Left ventricle myocardium superior (tissue), 1 donor: ENCODE results near the gene EVX2. TPM values are rescaled to one million over a fixed set of nuclear protein-coding genes. Genes with fewer than 3 reads are reported as not detected.

ENCODE experiments used
- ATAC-seq: fragments of 200-7000 bp; cut with Tn5 transposase; one replicate; pipeline ENCODE4 v1.9.1; 2020; ENCODE audit warnings: mild to moderate bottlenecking, moderate library complexity
- DNase-seq: peaks from one replicate; pipeline ENCODE4 v3.0.0-alpha.2; 2020
- intact Hi-C: fragments of 100-400 bp; cut with micrococcal nuclease; formaldehyde crosslinking; loops from one replicate; pipeline ENCODE4 v1.11.0; 2022
- total RNA-seq: library from RNA; stranded (reverse); fragmentation: NEBNext Ultra II Directional; extraction: Animal tissue kit (Norgen Biotek cat#: 25700); gene quantifications from one replicate; pipeline ENCODE4 v1.2.1, GENCODE V29; 2021
- donor health status: DM: no; HTN: yes; CAD: no; lungs with severe emphysema.

The EVX2 gene
- total RNA-seq, 1 donor from 2014 or later = not detected

DNA sequence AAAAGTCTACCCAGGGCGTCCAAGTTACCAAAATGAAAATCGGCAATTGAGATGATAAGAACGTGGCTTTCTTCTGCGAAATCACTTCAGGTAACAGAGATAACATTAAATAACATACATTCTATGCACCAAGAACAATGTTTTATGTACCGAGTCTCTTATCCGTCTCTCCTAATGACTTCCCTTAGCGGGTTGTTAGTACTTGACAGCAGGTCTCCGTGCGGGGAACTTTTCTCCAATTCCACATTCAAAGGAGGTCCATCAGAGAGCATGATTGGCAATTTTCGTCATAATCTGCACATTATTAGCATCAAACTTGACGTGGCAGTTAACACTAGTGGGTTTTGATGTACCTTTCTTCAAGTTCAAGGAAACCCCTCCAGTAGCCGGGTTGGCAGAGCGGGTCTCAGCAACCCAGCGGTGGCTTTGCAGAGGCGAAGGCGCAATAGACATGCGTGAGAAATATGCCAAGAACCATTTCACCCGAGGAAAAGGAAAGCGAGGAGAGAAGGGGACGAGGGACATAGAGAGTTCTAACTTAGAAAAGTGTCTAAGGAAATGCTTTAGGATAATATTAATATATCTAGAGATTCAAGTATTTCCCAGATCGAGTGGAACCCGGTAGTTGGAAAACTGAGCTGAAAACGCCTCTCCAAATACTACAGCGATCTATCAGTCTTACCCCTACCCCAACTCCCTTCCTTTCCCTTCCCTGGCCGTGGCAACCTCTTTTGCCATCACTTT, 5.0 kb downstream of the EVX2 start:
- no peak for DNase-seq
- ATAC-seq = no peak
- intact Hi-C loops = no loop called here

DNA sequence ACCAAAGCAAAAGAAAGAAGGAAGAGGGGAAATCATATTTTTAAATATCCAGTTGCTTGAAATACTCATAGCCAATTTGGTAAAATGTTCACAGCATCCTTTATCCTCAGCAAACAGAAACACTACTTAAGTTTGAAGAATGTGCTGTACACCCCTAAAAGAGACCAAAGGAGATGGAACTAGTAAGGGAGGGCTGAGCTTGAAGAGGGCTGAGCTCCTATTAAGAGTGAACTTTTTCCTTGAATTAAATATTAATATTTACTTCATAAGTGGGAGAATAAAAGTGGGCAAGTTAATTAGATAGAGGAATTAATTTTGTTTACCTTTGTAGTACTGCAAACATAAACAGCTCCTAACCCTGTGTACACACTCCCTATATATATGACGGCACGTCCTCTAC, 7.0 kb downstream of the EVX2 start:
- DNase-seq = no peak
- intact Hi-C loops = no loop called here
- ATAC-seq = no peak

DNA sequence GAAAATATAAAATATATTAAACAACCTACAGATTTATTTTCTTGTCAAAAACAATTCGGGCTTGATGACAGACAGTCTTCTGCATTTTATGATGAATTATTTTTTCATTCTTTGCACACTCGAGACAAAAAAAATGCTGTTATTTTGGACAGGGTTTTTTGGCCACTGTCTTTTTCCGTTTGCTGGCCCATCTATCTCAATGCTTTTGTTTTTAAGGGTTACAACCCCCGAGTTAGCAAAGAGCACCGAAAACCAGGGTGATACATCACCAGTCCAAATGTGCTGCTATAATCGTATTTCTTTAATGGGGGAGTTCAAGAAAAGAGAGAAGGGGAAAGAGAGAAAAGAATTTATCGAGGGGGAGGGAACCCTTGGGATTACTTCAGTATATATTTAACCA, 7.7 kb downstream of the EVX2 start:
- intact Hi-C loops = no loop called here
- ATAC-seq = no peak

DNA sequence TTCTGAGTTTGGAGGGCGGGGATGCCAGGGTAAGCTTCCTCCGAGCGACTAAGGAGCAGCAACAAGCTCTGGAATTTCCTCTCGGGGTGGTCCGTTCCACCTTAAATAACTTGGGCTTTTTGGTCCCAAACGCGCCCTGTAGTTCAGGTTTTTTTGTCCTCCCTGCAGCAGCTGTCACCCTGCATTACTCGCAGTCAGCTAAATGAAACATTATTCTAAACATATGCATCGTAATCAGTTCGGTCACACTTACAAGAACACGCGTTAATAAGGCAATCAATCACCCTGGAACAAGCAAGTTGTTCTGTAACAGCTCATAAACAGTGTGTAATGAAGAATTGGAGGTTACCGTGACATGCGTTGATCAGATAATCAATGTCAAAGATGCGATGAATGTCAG, 8.3 kb downstream of the EVX2 start:
- no peak for ATAC-seq
- intact Hi-C loops = no loop called here
- no peak for DNase-seq

More for the DNA sequence above, 7.7 kb downstream of the EVX2 start:
- no peak for DNase-seq

DNA sequence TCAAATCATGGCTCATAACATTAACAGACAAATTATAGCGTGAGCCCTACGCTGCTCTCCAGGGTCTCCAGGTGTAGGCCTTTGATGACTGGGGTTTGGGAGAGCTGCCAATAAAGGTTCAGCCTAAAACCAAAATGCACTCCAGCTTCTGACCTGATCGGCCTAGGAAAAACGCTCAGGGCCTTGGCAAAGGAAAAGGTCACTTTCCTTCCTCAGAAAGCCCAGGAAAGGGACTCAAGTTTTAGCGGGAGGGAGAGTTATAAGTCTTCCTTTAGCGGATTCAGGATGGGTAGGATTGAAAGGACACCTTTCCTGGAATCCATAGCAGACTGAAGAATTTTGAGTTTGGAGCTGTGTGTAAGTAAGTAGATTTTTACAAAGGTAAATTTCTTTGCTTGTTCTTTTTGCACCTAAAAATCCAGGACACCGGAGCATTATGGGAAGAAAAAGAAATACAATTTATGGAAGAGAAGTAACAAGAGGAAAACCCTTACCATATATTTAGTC, 8.8 kb downstream of the EVX2 start:
- intact Hi-C loops = no loop called here
- DNase-seq = no peak
- ATAC-seq = no peak

DNA sequence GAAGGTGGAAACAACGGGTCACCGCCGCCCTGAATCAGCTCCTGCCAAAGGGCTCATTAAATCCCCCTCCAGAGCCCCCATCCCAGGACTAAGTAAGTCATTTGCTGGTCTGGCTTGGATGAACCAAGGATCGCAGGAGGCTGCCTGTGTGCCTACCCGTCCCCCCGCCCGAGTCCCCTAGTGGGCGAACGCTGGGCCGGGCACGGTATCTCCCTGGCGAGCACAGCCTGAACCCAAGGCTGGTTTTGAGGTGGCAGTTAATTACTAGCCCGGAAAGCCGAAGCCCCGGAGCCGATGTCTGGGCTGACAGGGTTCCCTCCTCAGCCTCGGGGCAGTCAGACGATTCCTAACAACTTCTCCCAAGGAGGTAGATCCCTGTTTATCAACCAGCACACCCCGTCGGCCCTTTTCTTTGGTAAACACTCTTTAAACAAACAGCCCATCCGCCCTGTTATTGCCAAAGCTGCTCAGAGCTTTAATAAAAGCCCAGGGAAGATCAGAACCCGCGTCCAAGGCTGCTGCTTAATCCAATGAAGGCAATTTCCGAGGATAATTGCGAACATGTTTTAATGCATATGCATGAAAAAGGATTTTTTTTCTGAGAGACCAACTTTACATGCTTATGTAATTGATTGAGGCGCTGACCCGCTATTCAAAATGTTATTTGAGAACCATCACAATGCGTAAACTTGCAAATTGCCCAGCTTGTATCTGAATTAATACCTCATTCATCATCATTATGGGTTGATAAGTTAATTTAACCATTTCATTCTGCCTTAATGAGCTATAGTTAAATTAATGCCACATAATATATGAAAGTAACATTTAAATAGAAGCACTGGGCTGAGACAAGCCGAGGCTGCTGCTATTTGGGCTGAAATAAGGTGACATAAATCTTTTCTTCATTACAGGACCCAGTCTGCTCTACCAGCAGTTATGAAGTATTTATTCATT, 10.5 kb downstream of the EVX2 start:
- ATAC-seq (no peak), DNase-seq (no peak)
- intact Hi-C loops = no loop called here

DNA sequence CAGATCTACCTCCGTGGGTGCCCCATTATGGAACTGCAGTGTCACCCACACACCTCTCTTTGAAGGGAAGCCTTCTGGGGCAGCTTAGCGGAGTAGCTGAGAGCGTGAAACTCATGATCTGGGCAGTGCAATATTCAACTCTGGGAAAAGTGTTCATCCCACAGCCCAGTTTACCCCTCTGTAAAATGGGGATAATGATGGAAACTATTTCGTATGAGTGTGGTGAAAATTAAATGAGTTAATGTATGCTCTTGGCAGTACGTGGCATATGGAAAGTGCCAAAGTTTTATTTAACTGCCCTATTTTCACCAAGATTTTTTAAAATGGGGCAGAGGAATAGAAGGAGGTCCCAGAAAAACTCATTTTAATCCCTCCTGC, 11.5 kb downstream of the EVX2 start:
- no peak for ATAC-seq
- DNase-seq = no peak
- intact Hi-C loops = no loop called here

DNA sequence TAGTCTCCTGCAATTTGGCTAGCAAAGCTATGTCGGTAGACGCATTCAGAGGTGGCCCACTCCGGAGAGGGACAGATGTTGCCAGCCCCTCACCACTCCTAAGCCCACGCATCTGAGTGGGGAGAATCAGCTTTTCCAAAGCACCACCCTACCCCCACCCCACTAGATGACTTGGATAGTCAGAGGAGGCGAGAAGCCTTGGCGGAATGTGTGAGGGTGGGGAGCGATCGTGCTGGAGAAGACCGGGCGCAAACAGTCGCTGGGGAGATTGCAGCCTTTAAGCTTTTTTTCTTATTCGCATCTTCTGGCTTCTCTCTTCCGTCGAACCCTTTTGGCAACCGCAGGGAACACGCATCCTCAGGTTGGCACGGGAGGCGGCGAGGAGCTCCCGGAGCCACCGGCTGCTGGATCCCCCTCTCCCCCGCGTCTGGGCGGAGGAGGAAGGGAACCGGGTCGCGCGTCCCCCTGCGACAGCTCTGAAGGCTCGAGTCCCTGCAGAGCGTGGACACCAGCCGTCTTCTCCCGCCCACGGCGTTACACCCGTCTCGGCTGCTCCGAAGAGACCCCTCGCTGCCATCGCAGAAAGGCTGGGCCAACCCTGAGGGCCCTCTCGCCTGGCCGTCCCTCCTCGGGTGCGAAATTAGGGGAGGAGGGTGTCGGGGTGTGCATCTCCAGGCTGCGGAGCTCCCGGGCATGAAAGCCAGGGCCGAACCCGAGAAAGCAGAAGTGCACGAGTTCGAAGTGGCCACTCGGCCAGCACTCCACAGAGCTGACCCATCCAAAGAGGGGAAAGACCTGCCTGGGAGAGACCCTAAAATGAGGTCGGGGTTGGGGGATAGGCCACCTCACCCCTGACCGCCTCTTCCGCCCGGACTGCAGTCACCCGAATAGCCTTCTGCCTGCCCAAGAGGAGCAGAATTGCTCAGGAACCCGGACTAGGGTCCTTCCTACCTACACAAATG, 12.2 kb downstream of the EVX2 start:
- ATAC-seq = no peak
- intact Hi-C loops = no loop called here

DNA sequence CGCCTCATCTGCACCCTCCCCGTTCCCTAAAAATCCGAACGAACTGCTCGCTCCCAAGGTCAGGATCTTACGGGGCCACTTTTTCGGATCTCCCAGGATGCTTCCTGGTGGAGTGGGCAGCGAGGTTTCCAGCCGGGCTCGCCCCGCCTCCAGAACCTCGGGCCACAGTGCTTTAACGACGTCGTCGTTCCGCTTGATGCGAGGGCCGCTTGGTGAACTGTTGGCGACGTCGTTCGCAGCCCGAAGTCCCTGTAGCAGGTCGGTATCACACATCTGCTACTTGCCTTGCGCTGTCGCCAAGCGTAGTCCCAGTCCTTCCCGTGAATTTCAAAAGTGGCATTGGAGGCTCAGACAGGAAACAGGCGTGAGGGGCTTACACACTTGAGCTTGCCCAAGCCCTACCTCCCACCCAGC, 15.3 kb downstream of the EVX2 start:
- DNase-seq (no peak), ATAC-seq (no peak)
- intact Hi-C loops = no loop called here

More for the DNA sequence above, 12.2 kb downstream of the EVX2 start:
- no peak for DNase-seq

DNA sequence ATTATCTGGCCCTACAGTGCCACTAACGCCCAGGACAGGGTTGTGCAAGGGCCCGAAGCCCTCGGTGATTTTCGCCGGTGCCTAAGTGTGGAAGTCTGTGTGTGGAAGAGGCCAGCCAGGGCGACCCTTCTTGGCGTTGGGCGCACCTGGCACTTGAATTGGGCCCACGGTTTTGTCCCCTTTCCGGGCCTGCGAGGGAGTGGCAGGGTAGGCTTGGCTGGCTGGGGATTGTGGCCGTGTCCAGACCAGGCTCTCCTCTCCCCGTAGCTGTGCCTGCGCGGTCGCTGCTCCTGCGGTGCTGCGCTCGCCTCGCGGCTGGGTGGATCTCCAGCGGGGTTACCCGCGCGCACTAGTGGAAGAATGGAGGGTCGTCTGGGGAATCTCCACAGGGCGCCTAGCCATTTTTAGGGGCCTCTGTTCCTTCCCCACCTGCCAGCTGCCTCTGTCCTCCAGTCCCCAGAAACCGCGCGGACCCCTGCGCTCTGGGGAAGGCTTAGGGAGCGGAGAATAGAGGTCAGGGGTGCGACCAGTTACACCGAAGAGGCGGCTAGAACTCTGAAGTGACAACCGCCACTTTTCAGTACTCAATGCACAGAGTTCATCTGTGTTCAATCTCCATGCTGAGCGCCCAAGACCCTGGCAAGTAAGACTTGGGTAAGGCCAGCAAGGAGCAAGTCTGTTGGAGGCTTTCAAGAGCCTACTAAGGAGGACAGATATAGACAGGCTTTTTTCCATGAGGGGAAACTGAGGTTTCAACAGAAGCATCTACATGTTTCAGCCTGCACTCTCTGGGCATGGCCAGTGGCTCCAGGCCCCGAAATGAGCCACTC, 16.0 kb downstream of the EVX2 start:
- intact Hi-C loops = no loop called here
- peak; percentile 56 for ATAC-seq
- no peak for DNase-seq

DNA sequence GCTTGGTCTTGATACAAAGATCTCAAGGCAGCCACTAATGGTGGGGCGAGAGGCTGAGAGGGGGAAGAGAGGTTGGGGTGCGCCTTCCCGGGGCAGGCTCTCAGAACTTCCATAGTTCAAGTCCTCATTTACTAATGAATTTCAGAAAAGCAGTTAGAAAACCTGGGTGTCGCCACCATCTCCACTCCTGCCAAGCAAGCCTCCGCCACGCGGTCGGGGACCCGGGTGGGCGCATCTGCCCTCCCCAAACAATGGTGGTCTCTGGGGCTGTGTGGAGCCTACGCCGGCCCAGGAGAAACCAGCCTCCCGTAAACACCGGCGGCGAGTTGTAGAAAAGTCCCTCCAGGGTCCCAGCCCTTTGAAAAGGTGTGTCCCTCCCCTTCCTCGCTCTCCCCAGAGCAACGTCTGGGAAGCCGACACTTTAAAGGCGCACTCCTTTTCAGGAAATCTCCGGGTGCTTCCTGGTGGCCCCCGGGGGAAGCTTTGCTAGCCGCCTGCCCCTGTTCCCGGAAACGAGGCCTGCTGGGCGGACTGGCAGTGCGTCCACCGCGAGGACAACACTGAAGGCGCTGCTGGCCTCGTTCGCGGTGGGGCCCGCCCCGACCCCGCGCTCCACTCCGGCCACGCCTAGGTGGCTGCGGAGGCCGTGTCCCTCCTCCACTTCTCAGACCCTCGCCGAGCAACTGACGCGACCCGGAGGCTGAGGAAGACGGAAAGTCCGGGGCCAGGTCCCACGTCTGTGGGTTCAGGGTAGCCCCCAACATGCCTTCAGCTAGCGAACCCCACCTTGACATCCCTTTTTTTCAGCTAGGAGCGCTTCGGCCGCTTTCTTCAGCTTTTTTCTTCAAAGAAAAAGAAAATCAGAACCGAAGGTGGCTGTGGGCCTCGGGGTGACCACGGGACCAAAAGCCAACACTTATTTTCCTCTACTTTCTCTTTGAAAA, 16.8 kb downstream of the EVX2 start:
- DNase-seq (no peak), ATAC-seq (no peak)
- intact Hi-C loops = no loop called here

DNA sequence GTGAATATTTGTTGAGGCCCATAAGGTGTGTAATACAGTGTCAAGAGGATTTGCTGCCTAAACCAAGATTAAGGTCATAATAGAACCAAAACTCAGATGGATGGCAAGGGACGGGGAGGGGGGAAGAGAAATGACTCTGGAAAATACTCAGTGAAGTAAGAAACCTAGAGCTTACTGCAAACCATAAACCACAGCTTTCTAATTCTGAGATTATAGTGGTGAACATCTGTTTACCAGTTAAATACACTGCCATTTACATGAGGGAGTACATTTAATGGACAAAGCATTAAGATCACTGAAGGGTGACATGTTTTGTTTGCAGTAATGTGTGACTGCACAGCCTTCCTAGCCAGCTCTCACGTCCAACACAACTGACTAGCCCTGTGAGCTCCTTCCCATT, 19.8 kb downstream of the EVX2 start:
- ATAC-seq (no peak), DNase-seq (no peak)
- intact Hi-C loops = no loop called here

DNA sequence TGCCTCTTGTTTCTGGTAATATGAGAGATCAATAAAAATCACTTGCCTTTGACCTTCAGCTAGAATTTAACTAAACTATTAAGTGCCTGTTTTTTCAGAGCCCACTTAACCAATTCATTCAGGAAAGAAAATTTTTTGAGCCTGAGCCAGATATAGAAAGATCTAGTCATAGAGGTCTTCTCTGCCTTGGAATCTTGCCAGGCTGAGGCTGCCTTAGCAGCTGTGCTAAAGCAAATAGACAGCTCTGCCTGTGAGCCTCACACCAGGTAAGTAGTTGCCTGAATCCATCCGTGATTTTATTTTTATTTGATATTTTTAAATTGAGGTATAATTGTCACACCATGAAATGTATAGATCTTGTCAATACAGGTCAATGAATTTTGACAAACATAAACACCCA, 27.4 kb downstream of the EVX2 start:
- no peak for ATAC-seq
- intact Hi-C loops = no loop called here
- DNase-seq = no peak

DNA sequence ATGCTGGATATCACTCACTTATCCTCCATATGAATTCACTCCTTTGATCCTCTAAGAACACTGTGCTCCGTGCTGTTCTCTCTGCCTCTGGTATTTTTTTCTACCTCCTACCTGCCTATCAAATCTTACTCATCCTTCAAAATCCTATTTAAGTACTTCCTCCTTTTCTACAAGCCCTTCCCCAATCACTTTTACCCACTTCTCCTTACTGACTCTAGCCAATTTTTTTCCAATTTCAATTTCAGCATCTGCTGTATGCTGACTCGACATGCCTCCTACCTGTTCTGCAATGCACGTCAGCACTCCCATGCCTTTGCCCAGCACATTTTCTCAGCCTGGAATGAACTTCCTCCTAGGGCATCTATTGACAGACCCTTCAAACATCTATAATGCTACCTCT, 44.4 kb downstream of the EVX2 start:
- DNase-seq = no peak
- intact Hi-C loops = no loop called here
- no peak for ATAC-seq

DNA sequence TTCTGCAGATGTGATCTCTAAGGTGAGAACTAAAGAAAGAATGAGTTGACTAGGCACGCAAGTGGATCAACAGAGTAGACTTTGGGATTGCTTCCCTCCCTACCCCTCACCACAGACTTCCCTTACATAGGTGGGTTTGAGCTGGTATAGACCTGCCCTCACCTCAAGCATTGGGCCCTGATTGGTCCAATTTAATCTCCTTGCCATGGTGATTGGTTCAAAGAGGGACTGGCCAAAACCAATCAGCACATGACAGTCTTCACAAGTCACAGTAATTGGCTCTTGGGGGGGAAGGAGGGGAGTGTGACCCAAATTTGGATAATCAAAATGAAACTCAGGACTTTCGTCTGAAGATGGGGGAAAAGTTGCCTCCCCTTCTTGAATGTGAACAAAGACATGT, 45.1 kb downstream of the EVX2 start:
- intact Hi-C loops = no loop called here
- DNase-seq (no peak), ATAC-seq (no peak)

DNA sequence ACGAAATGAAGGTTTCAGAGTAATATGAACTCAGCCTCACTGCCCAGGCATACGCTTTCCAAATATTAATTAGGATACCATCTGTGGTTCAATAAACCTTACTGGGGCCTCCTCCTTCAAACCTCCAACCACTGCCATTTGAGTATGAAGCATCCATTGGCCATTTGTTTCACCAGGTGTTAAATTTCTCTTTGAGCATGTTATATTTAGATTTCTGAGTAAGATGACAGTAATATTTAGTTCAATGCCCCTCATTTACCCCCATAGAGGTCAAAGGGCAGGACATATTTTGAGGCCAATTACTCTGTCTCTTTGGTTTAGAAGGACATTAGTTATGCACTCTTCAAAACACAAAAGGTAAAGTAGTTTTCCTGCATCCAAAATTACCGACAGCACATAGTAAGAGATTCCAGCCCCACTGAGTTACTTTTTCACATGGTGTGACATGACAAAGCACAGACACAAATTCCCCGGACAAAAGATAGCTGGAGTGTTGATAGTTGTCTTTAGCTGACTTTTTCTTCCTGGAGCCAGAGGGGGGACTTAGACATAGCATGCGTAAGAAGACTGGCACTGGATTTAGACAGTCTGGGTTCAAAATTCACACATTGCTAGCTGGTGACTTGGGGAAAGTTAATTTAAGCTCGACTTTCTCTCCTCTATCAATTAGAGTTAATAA, 48.6 kb downstream of the EVX2 start:
- peak; percentile 94 for ATAC-seq
- intact Hi-C loops = no loop called here
- DNase-seq = no peak

DNA sequence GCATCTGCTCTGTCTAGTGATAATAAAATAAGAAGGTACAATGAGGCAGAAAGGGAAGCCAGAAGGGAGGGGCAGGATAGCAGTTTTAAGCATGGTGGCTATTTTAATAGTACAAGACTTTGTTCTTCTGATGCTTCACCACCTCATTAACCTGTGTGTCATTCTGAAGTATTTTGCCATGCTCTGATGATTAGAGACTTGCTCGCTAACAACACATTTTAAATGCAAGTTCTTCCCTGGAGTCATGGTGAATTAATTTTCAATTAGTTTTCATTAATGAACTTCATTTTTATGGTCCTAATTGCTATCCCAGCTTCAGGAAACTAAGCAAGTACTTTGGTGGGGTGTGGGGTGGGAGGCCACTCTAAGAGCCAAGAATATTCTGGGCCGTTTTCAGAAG, 56.0 kb downstream of the EVX2 start:
- intact Hi-C loops = no loop called here
- ATAC-seq = no peak

More for the DNA sequence above, 56.0 kb downstream of the EVX2 start:
- no peak for DNase-seq
